GM21723 (cell line): ENCODE measurements around the gene CHIC2.
"Not testable (repeated sequence)": the region's sequence is repeated elsewhere in the genome, so short reads cannot be mapped to it uniquely, and the experiment has no call there.

Experiments
- ATAC-seq: cut with Tn5 transposase; IDR thresholded peaks from one replicate; pipeline ENCODE4 v1.9.1; 2021; ENCODE audit warnings: mild to moderate bottlenecking, moderate library complexity; ENCODE audit not compliant: unreplicated experiment

The CHIC2 gene

DNA sequence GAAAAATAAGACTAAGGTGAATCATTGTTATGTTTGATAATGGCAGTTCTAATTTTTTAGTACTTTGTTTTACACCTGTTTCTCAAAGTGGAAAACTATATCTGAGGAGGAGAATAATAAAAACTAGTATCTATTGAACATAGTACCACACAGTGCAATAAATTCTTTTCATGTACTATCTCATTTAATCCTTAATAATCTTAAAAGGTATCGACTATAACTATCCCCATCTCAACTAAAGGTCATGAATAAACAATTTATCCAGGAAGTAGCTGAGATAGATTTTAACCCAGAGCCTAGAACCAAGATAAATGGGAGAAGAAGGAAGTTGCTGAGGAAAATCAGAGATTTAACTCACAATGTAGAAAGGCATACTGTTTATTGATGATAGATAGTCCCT is 2.5 kb downstream of the CHIC2 start:
- no peak for ATAC-seq

DNA sequence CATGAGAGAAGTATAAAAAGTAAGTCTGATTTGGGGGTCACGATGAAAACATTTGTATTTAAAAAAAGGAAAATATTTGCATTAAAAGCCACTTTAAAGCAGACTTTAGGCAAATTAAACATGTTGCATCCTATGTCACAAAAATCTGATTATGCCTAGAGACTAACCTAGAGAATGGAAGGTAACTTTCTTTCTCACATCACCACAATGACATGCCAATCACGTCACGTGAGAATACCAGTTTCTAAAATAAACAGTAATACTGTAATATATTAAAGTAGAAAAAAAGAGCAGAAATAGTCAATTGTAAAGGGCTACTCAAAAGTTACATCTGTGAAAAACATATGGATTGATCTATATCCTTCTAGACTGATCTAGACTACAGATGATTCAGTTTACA is 3.3 kb downstream of the CHIC2 start:
- no peak for ATAC-seq

GRCh38 chr4:54060116-54060515 is 4.3 kb downstream of the CHIC2 start:
- no peak for ATAC-seq

- peak; percentile 47 for ATAC-seq
Observed at GRCh38 chr4:54058171-54058570, 6.2 kb downstream of the CHIC2 start.

- ATAC-seq, result no peak
Observed at GRCh38 chr4:54056360-54056759, 8.0 kb downstream of the CHIC2 start.

GRCh38 chr4:54055494-54055893 is 8.9 kb downstream of the CHIC2 start:
- ATAC-seq, result no peak

- ATAC-seq, result no peak
Observed at GRCh38 chr4:54054501-54054900, 9.9 kb downstream of the CHIC2 start.

DNA sequence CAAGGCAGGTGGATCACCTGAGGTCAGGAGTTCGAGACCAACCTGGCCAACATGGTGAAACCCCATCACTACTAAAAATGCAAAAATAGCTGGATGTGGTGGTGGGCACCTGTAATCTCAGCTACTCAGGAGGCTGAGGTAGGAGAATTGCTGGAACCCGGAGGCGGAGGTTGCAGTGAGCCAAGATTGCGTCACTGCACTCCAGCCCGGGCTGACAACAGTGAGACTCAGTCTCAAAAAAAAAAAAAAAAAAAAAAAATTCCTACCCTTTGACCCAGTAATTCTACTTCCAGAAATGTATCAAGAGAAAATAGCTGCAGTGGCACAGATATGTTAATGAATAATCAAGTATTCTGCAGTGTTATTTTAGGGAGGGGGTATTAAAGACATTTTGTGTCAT is 11.1 kb downstream of the CHIC2 start:
- ATAC-seq, result not testable (repeated sequence)

DNA sequence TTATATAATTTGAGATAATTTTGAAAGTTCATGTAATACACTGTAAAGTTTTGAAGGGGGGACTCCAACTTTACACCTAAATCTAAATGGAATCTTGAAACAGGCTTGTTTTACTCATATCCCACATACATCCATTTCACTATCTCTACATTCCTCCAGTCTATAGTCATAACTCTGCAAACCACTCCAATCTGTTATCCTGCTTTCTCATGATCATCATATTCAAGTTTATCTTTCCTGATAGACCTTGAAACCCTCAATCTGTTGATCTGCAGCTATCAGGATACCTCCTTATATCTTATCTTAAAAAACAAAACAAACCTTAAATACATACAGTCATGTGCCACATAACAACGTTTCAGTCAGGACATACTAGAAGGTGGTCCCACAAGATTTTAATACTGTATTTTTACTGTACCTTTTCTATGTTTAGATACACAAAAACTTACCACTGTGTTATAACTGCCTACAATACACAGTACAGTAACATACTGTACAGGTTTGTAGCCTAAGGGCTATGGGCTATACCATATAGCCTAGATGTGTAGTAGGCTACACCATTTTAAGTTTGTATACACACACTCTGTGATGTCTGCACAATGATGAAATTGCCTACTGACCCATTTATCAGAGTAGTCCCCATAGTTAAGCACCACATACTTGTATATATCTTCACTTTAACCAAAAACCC is 14.0 kb downstream of the CHIC2 start:
- ATAC-seq, result no peak

DNA sequence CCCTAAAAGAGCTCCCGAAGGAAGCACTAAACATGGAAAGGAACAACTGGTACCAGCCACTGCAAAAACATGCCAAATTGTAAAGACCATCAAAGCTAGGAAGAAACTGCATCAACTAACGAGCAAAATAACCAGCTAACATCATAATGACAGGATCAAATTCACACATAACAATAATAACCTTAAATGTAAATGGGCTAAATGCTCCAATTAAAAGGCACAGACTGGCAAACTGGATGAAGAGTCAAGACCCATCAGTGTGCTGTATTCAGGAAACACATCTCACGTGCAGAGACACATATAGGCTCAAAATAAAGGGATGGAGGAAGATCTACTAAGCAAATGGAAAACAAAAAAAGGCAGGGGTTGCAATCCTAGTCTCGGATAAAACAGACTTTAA is 20.8 kb downstream of the CHIC2 start:
- ATAC-seq, result not testable (repeated sequence)

GRCh38 chr4:54041933-54042332 is 22.5 kb downstream of the CHIC2 start:
- no peak for ATAC-seq

- ATAC-seq, result no peak
Observed at GRCh38 chr4:54041100-54041499, 23.3 kb downstream of the CHIC2 start.

DNA sequence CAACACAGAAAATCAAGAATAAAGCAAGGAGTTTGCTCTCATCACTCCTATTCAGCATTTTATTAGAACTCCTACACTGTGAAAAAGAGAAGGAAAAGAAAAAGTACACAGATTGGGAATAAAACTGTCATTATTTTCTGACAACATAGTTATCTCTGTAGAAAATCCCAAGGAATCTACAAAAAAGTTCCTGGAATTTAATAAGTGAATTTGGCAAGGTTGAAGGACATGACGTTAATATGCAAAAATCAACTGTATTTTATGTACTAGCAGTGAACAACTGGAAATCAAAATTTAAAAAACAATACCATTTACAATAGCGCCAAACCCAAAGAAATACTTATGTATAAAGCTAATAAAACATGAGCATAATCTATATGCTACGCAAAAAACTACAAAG is 26.3 kb downstream of the CHIC2 start:
- ATAC-seq, result no peak

- no peak for ATAC-seq
Observed at GRCh38 chr4:54036184-54036583, 28.2 kb downstream of the CHIC2 start.

DNA sequence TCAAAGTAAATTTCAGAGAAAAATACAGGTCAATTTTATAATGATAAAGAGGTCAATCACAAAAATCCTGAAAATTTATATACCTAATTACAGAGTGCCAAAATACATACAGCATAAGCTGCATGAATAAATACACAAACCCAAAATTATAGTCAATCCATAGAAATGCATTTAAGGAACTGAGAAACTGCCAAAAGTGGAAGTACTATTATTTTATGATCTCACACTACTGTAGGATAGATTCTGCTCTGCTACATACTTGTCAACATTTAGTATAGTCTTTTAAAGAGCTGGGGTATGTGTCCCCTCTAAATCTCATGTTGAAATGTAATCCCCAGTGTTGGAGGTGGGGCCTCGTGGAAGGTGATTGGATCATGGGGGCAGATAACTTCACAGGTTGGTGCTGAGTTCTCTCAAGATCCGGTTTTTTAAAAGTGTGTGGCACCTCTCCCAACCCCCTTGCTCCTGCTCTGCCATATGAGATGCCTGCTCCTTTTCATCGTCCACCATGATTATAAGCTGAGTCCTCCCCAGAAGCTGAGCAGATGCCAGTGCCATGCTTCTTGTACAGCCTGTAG is 31.8 kb downstream of the CHIC2 start:
- ATAC-seq, result no peak

GRCh38 chr4:54027311-54027710 is 37.1 kb downstream of the CHIC2 start:
- ATAC-seq, result no peak

- no peak for ATAC-seq
Observed at GRCh38 chr4:54025582-54025981, 38.8 kb downstream of the CHIC2 start.

GRCh38 chr4:54023019-54023418 is 41.4 kb downstream of the CHIC2 start:
- not testable (repeated sequence) for ATAC-seq

DNA sequence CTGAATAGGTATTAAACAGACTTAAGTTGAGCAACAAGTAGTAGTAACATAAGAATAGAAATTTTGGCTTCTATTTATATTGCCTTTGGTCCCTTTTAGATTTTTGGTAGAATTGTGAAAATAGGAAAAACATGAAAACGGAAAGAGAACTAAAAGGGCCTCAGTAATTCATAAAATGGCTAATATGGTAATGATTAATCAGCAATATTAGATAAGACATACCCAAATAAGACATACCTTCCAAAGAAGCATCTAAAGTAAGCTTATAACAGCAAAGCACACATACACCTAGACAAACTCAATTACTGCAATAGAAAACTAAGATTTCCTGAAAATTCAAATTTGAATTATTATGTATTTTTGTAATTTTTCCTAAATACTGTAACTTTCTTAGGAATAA is 46.4 kb downstream of the CHIC2 start:
- no peak for ATAC-seq

DNA sequence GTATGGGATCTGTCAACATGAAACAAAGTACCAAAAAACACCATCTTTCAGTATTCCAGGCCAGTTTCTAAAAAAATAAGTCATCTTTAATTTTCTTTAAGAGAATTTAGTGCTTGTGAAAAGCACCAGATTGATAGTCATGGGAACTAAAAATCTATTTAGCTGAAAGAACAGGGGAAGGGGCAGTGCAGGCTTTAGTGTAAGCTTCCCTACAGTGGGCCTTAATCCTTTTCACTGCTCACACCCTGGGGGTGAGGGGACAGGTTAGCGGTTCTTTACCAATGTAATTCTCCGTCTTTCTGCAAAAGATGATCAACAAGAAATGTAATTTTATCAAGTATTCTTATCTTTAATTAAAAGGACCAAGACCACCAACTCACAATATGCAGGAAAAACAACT is 47.1 kb downstream of the CHIC2 start:
- no peak for ATAC-seq

- ATAC-seq, result no peak
Observed at GRCh38 chr4:54016504-54016903, 47.9 kb downstream of the CHIC2 start.

DNA sequence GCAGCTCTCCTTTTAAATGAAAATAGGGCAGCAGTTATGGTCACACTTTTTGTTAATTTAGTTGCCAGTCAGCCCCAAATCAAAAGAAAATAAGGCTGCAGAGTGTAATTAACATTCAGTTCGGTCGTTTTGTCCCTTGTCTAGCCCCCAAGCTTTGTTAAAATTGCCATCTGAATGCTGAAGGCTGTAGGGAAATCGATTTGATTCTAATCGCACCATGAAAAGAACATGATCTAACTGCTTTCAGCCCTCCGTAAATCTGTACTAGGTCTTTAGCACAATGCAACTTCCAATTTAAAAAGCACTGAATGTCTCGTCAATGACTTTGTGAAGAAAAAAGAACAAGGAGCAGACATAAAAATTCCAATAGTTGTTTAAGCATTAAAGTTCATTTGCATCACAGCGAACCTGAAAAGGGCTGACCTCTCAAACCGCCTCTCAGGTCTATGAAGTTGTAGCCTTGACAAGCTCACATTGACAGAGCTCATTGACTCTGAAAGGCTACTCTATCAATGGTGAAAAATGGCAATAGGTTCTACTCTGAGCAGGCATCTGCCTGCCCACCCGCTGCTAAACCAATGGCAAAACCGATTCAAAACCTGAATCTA is 48.9 kb downstream of the CHIC2 start:
- no peak for ATAC-seq
